ENCODE measurements around the gene RAB6A. TPM values are rescaled to one million over a fixed set of nuclear protein-coding genes. Genes with fewer than 3 reads are reported as not detected.
"Not testable (repeated sequence)": the region's sequence is repeated elsewhere in the genome, so short reads cannot be mapped to it uniquely, and the experiment has no call there.

RAB6A gene
- total RNA-seq, 1 donor: 145 TPM

- peaks cover 18% of the 10 kb centered on the region for H3K79me2 ChIP-seq (ENCODE audit: insufficient read depth, low read length)
- no peaks in the 10 kb centered on the region for H3K27me3 ChIP-seq (ENCODE audit: insufficient read depth, low read length)
- no peak overlapping the region for H2AFZ ChIP-seq (ENCODE audit: low read length)
- no peak for TF ChIP-seq CTCF (IDR thresholded peaks at IDR 0.05; ENCODE audit: extremely low read depth, low read depth, low read length)
- H3K4me2 ChIP-seq (ENCODE audit: insufficient read depth, low read length): no peak overlapping the region
- H3K9me3 ChIP-seq (ENCODE audit: low read depth, low read length): no peaks in the 10 kb centered on the region
- no peak overlapping the region for H3K27ac ChIP-seq (ENCODE audit: low read depth, low read length)
- no peak overlapping the region for H3K4me3 ChIP-seq (ENCODE audit: insufficient read depth, low read length)
- no peak for DNase-seq (ENCODE audit: insufficient read length, low spot score, missing footprints)
- no peaks in the 10 kb centered on the region for H3K4me1 ChIP-seq (ENCODE audit: insufficient read depth, low read length)
- H4K20me1 ChIP-seq (ENCODE audit: insufficient read depth, low read length): no peaks in the 10 kb centered on the region
- peaks cover 38% of the 10 kb centered on the region for H3K36me3 ChIP-seq (ENCODE audit: insufficient read depth, low read length)
Observed at GRCh38 chr11:73710964-73711363, 49.9 kb downstream of the RAB6A start.

- no peak for DNase-seq (ENCODE audit: insufficient read length, low spot score, missing footprints)
- no peaks in the 10 kb centered on the region for H3K9me3 ChIP-seq (ENCODE audit: low read depth, low read length)
- H3K4me3 ChIP-seq (ENCODE audit: insufficient read depth, low read length): no peak overlapping the region
- no peaks in the 10 kb centered on the region for H4K20me1 ChIP-seq (ENCODE audit: insufficient read depth, low read length)
- H3K36me3 ChIP-seq (ENCODE audit: insufficient read depth, low read length): peaks cover 40% of the 10 kb centered on the region
- H2AFZ ChIP-seq (ENCODE audit: low read length): no peak overlapping the region
- H3K27ac ChIP-seq (ENCODE audit: low read depth, low read length): no peak overlapping the region
- H3K79me2 ChIP-seq (ENCODE audit: insufficient read depth, low read length): no peaks in the 10 kb centered on the region
- no peak for TF ChIP-seq CTCF (IDR thresholded peaks at IDR 0.05; ENCODE audit: extremely low read depth, low read depth, low read length)
- no peaks in the 10 kb centered on the region for H3K27me3 ChIP-seq (ENCODE audit: insufficient read depth, low read length)
- H3K4me2 ChIP-seq (ENCODE audit: insufficient read depth, low read length): no peak overlapping the region
- no peaks in the 10 kb centered on the region for H3K4me1 ChIP-seq (ENCODE audit: insufficient read depth, low read length)
Observed at GRCh38 chr11:73705053-73705452, 55.8 kb downstream of the RAB6A start.

DNA sequence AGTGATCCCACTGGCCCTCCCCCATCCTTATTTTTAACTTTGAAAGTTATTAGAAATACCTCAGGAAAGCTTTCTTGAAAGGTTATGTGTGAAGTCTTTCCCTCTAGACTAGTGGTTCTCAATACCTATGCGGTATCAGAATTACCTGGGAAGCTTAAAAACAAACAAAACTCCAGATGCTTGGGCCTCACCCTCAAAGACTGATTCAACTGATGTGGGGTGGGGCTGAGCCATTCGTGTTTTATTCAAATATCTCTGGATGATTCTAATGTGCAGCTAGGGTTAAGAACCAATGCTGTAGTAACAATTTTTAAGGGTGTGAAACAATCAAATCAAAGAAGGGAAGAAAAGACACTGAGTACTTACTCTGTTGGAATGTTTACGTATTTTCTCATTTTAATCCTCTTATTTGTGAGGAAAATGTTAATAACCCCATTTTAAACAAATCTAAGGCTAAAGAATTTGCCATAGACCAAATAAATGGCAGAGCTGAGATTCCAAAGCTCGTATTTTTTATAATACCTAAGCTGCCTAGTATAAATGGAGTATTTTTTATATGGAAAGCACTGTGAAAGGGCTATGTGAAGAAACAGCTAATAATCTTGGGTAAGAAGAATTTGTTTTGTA, 66.9 kb downstream of the RAB6A start:
- Histone ChIP-seq H3K27me3 (ENCODE audit: insufficient read depth, low read length) (no peaks in the 10 kb centered on the region), H3K4me1 (ENCODE audit: insufficient read depth, low read length) (no peaks in the 10 kb centered on the region), H3K4me2 (ENCODE audit: insufficient read depth, low read length) (no peak overlapping the region), H3K27ac (ENCODE audit: low read depth, low read length) (no peak overlapping the region), H3K9me3 (ENCODE audit: low read depth, low read length) (no peaks in the 10 kb centered on the region), H4K20me1 (ENCODE audit: insufficient read depth, low read length) (no peaks in the 10 kb centered on the region), H2AFZ (ENCODE audit: low read length) (no peak overlapping the region), H3K79me2 (ENCODE audit: insufficient read depth, low read length) (no peaks in the 10 kb centered on the region), H3K36me3 (ENCODE audit: insufficient read depth, low read length) (peaks cover 13% of the 10 kb centered on the region), H3K4me3 (ENCODE audit: insufficient read depth, low read length) (no peak overlapping the region)
- TF ChIP-seq CTCF (IDR thresholded peaks at IDR 0.05; ENCODE audit: extremely low read depth, low read depth, low read length): no peak
- DNase-seq (ENCODE audit: insufficient read length, low spot score, missing footprints): no peak

DNA sequence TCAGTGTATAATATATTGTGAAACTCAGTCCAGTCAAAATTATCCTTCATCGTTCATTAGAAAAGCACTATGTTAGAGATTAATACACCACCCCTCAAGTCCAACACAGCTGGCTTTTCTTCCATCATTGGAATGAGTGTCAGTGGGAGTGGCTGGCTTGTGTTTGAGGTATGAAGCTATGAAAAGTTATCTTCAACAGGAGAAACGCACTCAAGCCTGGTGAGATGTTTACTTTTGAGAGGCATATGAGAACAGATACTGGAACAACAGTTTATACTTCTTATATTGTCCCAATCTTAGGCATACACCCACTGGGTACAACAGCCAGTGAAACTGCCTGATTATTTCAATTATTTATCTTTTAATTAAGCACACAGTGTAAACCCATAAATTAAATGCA, 80.2 kb downstream of the RAB6A start:
- Histone ChIP-seq H3K4me3 (ENCODE audit: insufficient read depth, low read length) (no peak overlapping the region), H3K36me3 (ENCODE audit: insufficient read depth, low read length) (peaks cover 38% of the 10 kb centered on the region), H2AFZ (ENCODE audit: low read length) (no peak overlapping the region), H3K27ac (ENCODE audit: low read depth, low read length) (no peak overlapping the region), H3K27me3 (ENCODE audit: insufficient read depth, low read length) (no peaks in the 10 kb centered on the region), H4K20me1 (ENCODE audit: insufficient read depth, low read length) (no peaks in the 10 kb centered on the region), H3K79me2 (ENCODE audit: insufficient read depth, low read length) (no peaks in the 10 kb centered on the region), H3K4me2 (ENCODE audit: insufficient read depth, low read length) (no peak overlapping the region), H3K9me3 (ENCODE audit: low read depth, low read length) (no peaks in the 10 kb centered on the region), H3K4me1 (ENCODE audit: insufficient read depth, low read length) (no peaks in the 10 kb centered on the region)
- DNase-seq (ENCODE audit: insufficient read length, low spot score, missing footprints): no peak
- TF ChIP-seq CTCF (IDR thresholded peaks at IDR 0.05; ENCODE audit: extremely low read depth, low read depth, low read length): no peak

- not testable (repeated sequence) for H3K79me2 ChIP-seq (ENCODE audit: insufficient read depth, low read length); H3K4me2 ChIP-seq (ENCODE audit: insufficient read depth, low read length); H3K4me3 ChIP-seq (ENCODE audit: insufficient read depth, low read length); H3K9me3 ChIP-seq (ENCODE audit: low read depth, low read length); DNase-seq (ENCODE audit: insufficient read length, low spot score, missing footprints); H3K27me3 ChIP-seq (ENCODE audit: insufficient read depth, low read length); H3K4me1 ChIP-seq (ENCODE audit: insufficient read depth, low read length); H4K20me1 ChIP-seq (ENCODE audit: insufficient read depth, low read length); H2AFZ ChIP-seq (ENCODE audit: low read length); H3K27ac ChIP-seq (ENCODE audit: low read depth, low read length)
- H3K36me3 ChIP-seq (ENCODE audit: insufficient read depth, low read length): peaks cover 34% of the 10 kb centered on the region
Observed at GRCh38 chr11:73676552-73676951, 84.3 kb downstream of the RAB6A start.
